H1 (cell line): ENCODE data around the gene ABCC11. TPM values are rescaled to one million over a fixed set of nuclear protein-coding genes. Genes with fewer than 3 reads are reported as not detected.

Source experiments
- CTCF ChIA-PET: fragments of 300-600 bp; sonication (Branson Sonifier 250); formaldehyde crosslinking; loops from one replicate; lab custom pipeline; 2021; ENCODE audit not compliant: partially characterized antibody; lab: Charles Lee
- POLR2A ChIA-PET: fragments of 300-600 bp; sonication (Branson Sonifier 250); formaldehyde crosslinking; loops from one replicate; lab custom pipeline; 2021; ENCODE audit warnings: inconsistent platforms; ENCODE audit not compliant: partially characterized antibody; lab: Charles Lee
- DNase-seq, 2 experiments: peaks; one replicate each; pipeline versions ENCODE4 v3.0.0 to v3.0.0-alpha.2; 2010 to 2022; ENCODE audit warnings: low spot score in 2 of 2, low read depth in 1 of 2, mixed read lengths in 1 of 2
- FAIRE-seq: peaks from 2 replicates; lab custom pipeline; 2011; peaks lifted over from hg19 to GRCh38; lab: Jason Lieb, UNC
- H2AFZ ChIP-seq: 2 replicates; pipeline ENCODE4 v1.8.1; 2012; ENCODE audit warnings: low read length, inconsistent platforms
- H2AK5ac ChIP-seq: 2 replicates; pipeline ENCODE4 v1.6.1; 2013; ENCODE audit warnings: low read depth, low read length
- H2BK120ac ChIP-seq: replicated peaks from 2 replicates; pipeline ENCODE3; 2013; ENCODE audit warnings: low read depth, low read length, inconsistent platforms
- H2BK12ac ChIP-seq: 2 replicates; pipeline ENCODE4 v1.6.1; 2013; ENCODE audit warnings: low read depth, low read length
- H2BK15ac ChIP-seq: 2 replicates; pipeline ENCODE4 v1.6.1; 2013; ENCODE audit warnings: low read length
- H2BK20ac ChIP-seq: 2 replicates; pipeline ENCODE4 v1.6.1; 2013; ENCODE audit warnings: low read length
- H2BK5ac ChIP-seq: 2 replicates; pipeline ENCODE4 v1.6.1; 2013; ENCODE audit warnings: low read depth, low read length
- H3K14ac ChIP-seq: 2 replicates; pipeline ENCODE4 v1.6.1; 2013; ENCODE audit warnings: inconsistent platforms; ENCODE audit not compliant: insufficient read length
- H3K18ac ChIP-seq: 2 replicates; pipeline ENCODE4 v1.6.1; 2013; ENCODE audit warnings: low read length; ENCODE audit errors: extremely low read depth
- H3K23ac ChIP-seq: 2 replicates; pipeline ENCODE4 v1.6.1; 2013; ENCODE audit warnings: inconsistent platforms; ENCODE audit not compliant: insufficient read length
- H3K23me2 ChIP-seq: 2 replicates; pipeline ENCODE4 v1.6.1; 2013; ENCODE audit warnings: low read depth, low read length
- H3K27ac ChIP-seq: 2 replicates; pipeline ENCODE4 v1.6.1; 2011; ENCODE audit warnings: low read depth, low read length, inconsistent platforms
- H3K27me3 ChIP-seq, 4 experiments: replicated peaks in 1 of 4; 1 replicate in 1 of 4; 2 replicates in 3 of 4; pipeline versions ENCODE4 v1.6.1 to v1.8.1; 2011 to 2013; ENCODE audit warnings: low read length in 3 of 4, mild to moderate bottlenecking in 3 of 4, inconsistent platforms in 2 of 4, mixed read lengths in 2 of 4, moderate library complexity in 1 of 4; ENCODE audit not compliant: control insufficient read depth in 3 of 4, insufficient read depth in 3 of 4; ENCODE audit errors: extremely low read depth in 1 of 4
- H3K36me3 ChIP-seq, 4 experiments: 2 replicates each; pipeline versions ENCODE4 v1.6.1 to v1.8.1; 2011 to 2013; ENCODE audit warnings: mild to moderate bottlenecking in 4 of 4, low read length in 3 of 4, moderate library complexity in 2 of 4, control low read depth in 1 of 4, inconsistent platforms in 1 of 4; ENCODE audit not compliant: insufficient read depth in 4 of 4, control insufficient read depth in 2 of 4
- H3K4ac ChIP-seq: replicated peaks from 2 replicates; pipeline ENCODE3; 2013; ENCODE audit warnings: low read length, low read depth, mixed read lengths, inconsistent platforms; ENCODE audit not compliant: insufficient read length
- H3K4me1 ChIP-seq, 4 experiments: replicated peaks in 1 of 4; 1 replicate in 1 of 4; 2 replicates in 3 of 4; pipeline versions ENCODE4 v1.6.1 to v1.8.1; 2011 to 2013; ENCODE audit warnings: low read length in 3 of 4, inconsistent platforms in 2 of 4, mixed read lengths in 1 of 4; ENCODE audit not compliant: insufficient read depth in 4 of 4, control insufficient read depth in 3 of 4
- H3K4me2 ChIP-seq, 2 experiments: 2 replicates each; pipeline versions ENCODE4 v1.6.1 to v1.8.1; 2011 to 2013; ENCODE audit warnings: low read depth in 2 of 2, low read length in 2 of 2, control low read depth in 1 of 2, inconsistent platforms in 1 of 2, mild to moderate bottlenecking in 1 of 2; ENCODE audit not compliant: insufficient read depth in 1 of 2
- H3K4me3 ChIP-seq, 4 experiments: fragments of 200-600, 300-600 bp in 1 of 4; sonication (generic), shearing (Covaris generic), sonication (Bioruptor Twin) in 1 of 4; 2 replicates each; pipeline versions ENCODE4 v1.5.1 to v1.8.1; 2011 to 2016; ENCODE audit warnings: low read length in 4 of 4, low read depth in 3 of 4, control low read depth in 2 of 4, inconsistent platforms in 2 of 4, mild to moderate bottlenecking in 2 of 4, mixed read lengths in 1 of 4, moderate library complexity in 1 of 4; ENCODE audit not compliant: insufficient read depth in 2 of 4; ENCODE audit errors: extremely low read depth in 1 of 4
- H3K56ac ChIP-seq: replicated peaks from 2 replicates; pipeline ENCODE3; 2013; ENCODE audit warnings: low read depth, mild to moderate bottlenecking, mixed read lengths, low read length, inconsistent platforms; ENCODE audit not compliant: insufficient read length
- H3K79me1 ChIP-seq: 2 replicates; pipeline ENCODE4 v1.6.1; 2013; ENCODE audit warnings: low read depth, low read length, control low read depth
- H3K79me2 ChIP-seq, 2 experiments: 2 replicates each; pipeline versions ENCODE4 v1.6.1 to v1.8.1; 2012 to 2013; ENCODE audit warnings: low read length in 2 of 2, mild to moderate bottlenecking in 2 of 2, inconsistent platforms in 1 of 2; ENCODE audit not compliant: insufficient read depth in 2 of 2, control insufficient read depth in 1 of 2
- H3K9ac ChIP-seq, 4 experiments: replicated peaks in 1 of 4; 1 replicate in 1 of 4; 2 replicates in 3 of 4; pipeline versions ENCODE4 v1.6.1 to v1.8.1; 2011 to 2013; ENCODE audit warnings: low read depth in 3 of 4, low read length in 3 of 4, control low read depth in 2 of 4, mild to moderate bottlenecking in 2 of 4, moderate library complexity in 2 of 4, inconsistent platforms in 1 of 4; ENCODE audit errors: extremely low read depth in 1 of 4
- H3K9me3 ChIP-seq, 2 experiments: 2 replicates each; pipeline versions ENCODE4 v1.6.1 to v1.8.1; 2012 to 2013; ENCODE audit warnings: mild to moderate bottlenecking in 2 of 2, moderate library complexity in 2 of 2, control low read depth in 1 of 2, inconsistent platforms in 1 of 2, low read depth in 1 of 2, low read length in 1 of 2, mixed read lengths in 1 of 2; ENCODE audit not compliant: insufficient read depth in 2 of 2
- H4K20me1 ChIP-seq, 2 experiments: replicated peaks in 1 of 2; 2 replicates each; pipeline versions ENCODE3 to v1.8.1; 2011 to 2013; ENCODE audit warnings: inconsistent platforms in 2 of 2, low read length in 2 of 2, mild to moderate bottlenecking in 1 of 2; ENCODE audit not compliant: insufficient read depth in 2 of 2, control insufficient read depth in 1 of 2
- H4K5ac ChIP-seq: 2 replicates; pipeline ENCODE4 v1.6.1; 2013; ENCODE audit warnings: low read length, low read depth, mixed read lengths, inconsistent platforms; ENCODE audit not compliant: insufficient read length
- H4K8ac ChIP-seq: 2 replicates; pipeline ENCODE4 v1.8.0; 2013; ENCODE audit warnings: mild to moderate bottlenecking, moderate library complexity, low read length, inconsistent platforms; ENCODE audit not compliant: insufficient read depth; ENCODE audit errors: extremely low read depth
- H4K91ac ChIP-seq: replicated peaks from 2 replicates; pipeline ENCODE3; 2013; ENCODE audit warnings: low read length, mixed read lengths, inconsistent platforms; ENCODE audit not compliant: insufficient read length
- EP300 ChIP-seq, 2 experiments: IDR thresholded peaks; 1 replicate in 1 of 2; 2 replicates in 1 of 2; pipeline ENCODE4 v1.6.1; 2011 to 2012; ENCODE audit warnings: low read depth in 2 of 2, low read length in 2 of 2, mild to moderate bottlenecking in 2 of 2, borderline replicate concordance in 1 of 2, inconsistent platforms in 1 of 2, moderate library complexity in 1 of 2
- GABPA ChIP-seq: IDR thresholded peaks from 2 replicates; pipeline ENCODE4 v1.6.1; 2011; ENCODE audit warnings: mild to moderate bottlenecking, low read length, moderate library complexity, borderline replicate concordance; ENCODE audit not compliant: insufficient read depth
- POLR2AphosphoS5 ChIP-seq: IDR thresholded peaks from 2 replicates; pipeline ENCODE4 v1.6.1; 2011; ENCODE audit warnings: low read depth, low read length
- SRF ChIP-seq: IDR thresholded peaks from 2 replicates; pipeline ENCODE4 v1.6.1; 2011; ENCODE audit warnings: mild to moderate bottlenecking, low read depth, low read length, moderate library complexity
- WGBS, 2 experiments: shearing (Covaris generic) in 1 of 2; methylation state at CpG; one replicate each; pipeline versions ENCODE4 v1.1.6 to v1.1.7; 2013 to 2015; ENCODE audit warnings: low lambda C conversion rate in 2 of 2, mixed read lengths in 2 of 2, inconsistent platforms in 1 of 2, low coverage in 1 of 2, missing lambda C conversion rate in 1 of 2; ENCODE audit not compliant: insufficient replicate concordance in 2 of 2, insufficient coverage in 1 of 2, insufficient read length in 1 of 2; ENCODE audit errors: extremely low coverage in 1 of 2, missing lambda C conversion rate in 1 of 2; 5-methylcytosine and 5-hydroxymethylcytosine counted together
- polyA plus RNA-seq, 7 experiments: library from polyadenylated mRNA; depleted of rRNA in 3 of 7; stranded (reverse) in 5 of 7; unstranded in 2 of 7; fragments of >200 nt in 5 of 7; fragments of 200-250 nt in 2 of 7; gene quantifications; 1 replicate in 5 of 7; 2 replicates in 1 of 7; 4 replicates in 1 of 7; pipeline versions ENCODE4 v1.2.1 to v1.2.3, GENCODE V29; 2011 to 2013; ENCODE audit warnings: missing spikeins in 2 of 7, mixed read lengths in 2 of 7
- total RNA-seq: library from RNA; stranded (reverse); fragmentation: NEBNext Ultra II Directional; extraction: Animal tissue kit (Norgen Biotek cat#: 25700); gene quantifications from 2 replicates; pipeline ENCODE4 v1.2.1, GENCODE V29; 2021

ABCC11 gene
- total and polyA plus RNA-seq, 2 of the 8 experiments (the other 6 are each of a cell fraction or from before 2014, with no cell fraction given): 0.06 TPM; not detected in 1

DNA sequence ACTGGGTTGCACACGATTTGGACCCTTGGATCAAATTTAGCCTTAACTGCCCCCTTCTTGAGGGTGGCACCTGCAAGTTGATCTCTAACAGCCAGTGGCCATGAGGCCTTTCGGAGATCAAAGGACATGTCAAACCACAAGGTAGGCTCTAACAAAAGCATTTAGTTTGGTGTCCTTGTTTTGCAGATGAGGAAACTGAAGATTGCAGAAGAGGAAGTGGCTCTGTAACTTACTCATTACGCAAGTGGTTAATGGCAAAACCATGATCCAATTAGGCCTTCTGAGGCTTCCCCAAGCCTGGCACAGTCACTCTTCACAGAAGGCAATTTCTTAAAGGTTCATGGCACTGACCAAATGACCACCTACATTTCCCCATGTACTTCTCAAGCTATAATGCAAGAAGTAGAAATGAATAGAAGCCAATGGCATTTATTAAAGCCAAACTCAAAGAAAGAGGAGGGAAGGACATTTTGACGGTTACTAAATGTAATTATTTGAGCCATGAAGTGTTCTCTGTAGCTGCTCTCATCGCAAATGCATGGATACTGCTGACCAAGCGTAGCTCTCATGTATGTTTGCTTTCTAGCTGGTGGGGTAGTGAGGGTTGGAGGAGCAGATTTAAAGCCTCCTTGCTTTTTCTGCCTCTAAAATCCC, 58.8 kb downstream of the ABCC11 start:
- Histone ChIP-seq H3K9ac (no peak overlapping the region), H4K20me1 (no peaks in the 10 kb centered on the region), H4K91ac (no peak overlapping the region), H3K79me1 (no peaks in the 10 kb centered on the region), H2BK20ac (no peak overlapping the region), H3K4me2 (no peak overlapping the region), H2BK5ac (no peak overlapping the region), H3K18ac (no peak overlapping the region), H3K4me3 (no peak overlapping the region), H2BK120ac (no peak overlapping the region), H4K5ac (no peak overlapping the region), H4K8ac (no peak overlapping the region), H3K27me3 (no peaks in the 10 kb centered on the region), H2AK5ac (no peak overlapping the region), H3K9me3 (no peaks in the 10 kb centered on the region), H3K27ac (no peak overlapping the region), H3K23ac (no peak overlapping the region), H2BK15ac (no peak overlapping the region), H3K56ac (no peak overlapping the region), H3K14ac (no peak overlapping the region), H3K4ac (no peak overlapping the region), H3K36me3 (no peaks in the 10 kb centered on the region), H2AFZ (no peak overlapping the region), H3K79me2 (no peaks in the 10 kb centered on the region), H2BK12ac (no peak overlapping the region), H3K4me1 (no peaks in the 10 kb centered on the region), H3K23me2 (no peaks in the 10 kb centered on the region)
- POLR2A ChIA-PET: no interaction called here
- no peak for DNase-seq
- FAIRE-seq: no peak
- CTCF ChIA-PET: interaction anchor here (1.1 to 1.2 kb wide), 2 partner anchors 43 to 442 kb away, joined by 3 read pairs; no protein-coding TSS in a partner anchor
- WGBS, 2 experiments: 86% methylated on average over 6 of the region's 6 CpGs; no CpG with 5 or more reads in 1 of the 2 experiments
- TF ChIP-seq POLR2AphosphoS5: no peak
- TF ChIP-seq EP300 (IDR thresholded peaks at IDR 0.05; ENCODE audit: borderline replicate concordance in 1 of 2, low read depth in 2 of 2, low read length in 2 of 2): no peak
- TF ChIP-seq GABPA: no peak
- no peak for TF ChIP-seq SRF
